GM03348 (cell line): ENCODE data around the gene UTF1.

Experiments
- DNase-seq: peaks from one replicate; pipeline ENCODE4 v3.0.0; 2012; ENCODE audit warnings: low spot score

The UTF1 gene, protein sequence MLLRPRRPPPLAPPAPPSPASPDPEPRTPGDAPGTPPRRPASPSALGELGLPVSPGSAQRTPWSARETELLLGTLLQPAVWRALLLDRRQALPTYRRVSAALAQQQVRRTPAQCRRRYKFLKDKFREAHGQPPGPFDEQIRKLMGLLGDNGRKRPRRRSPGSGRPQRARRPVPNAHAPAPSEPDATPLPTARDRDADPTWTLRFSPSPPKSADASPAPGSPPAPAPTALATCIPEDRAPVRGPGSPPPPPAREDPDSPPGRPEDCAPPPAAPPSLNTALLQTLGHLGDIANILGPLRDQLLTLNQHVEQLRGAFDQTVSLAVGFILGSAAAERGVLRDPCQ

DNA sequence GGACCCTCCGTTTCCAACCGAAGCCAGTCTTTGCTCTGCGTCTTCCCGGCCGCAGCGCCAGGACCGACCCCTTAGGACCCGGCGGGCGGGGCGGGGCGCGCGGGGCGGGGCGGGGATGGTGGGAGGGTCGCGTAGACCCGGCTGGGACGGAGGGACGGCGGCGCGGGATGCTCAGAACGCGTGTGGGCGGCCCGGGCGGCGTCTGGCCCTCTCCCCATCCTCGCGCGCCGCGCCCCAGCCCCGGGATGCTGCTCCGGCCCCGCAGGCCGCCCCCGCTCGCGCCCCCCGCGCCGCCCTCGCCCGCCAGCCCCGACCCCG lies at the start of gene UTF1:
TSS of gene UTF1 (plus strand) at position 174 of the 318 bp plus-strand sequence. CDS start at position 246, 72 bp downstream.
- DNase-seq: no peak

GRCh38 chr10:133180965-133181639 lies 48.9 kb upstream of the UTF1 start:
- no peak for DNase-seq

GRCh38 chr10:133182190-133182589 lies 47.8 kb upstream of the UTF1 start:
- no peak for DNase-seq

GRCh38 chr10:133182791-133183645 lies 47.0 kb upstream of the UTF1 start:
- DNase-seq: no peak

- no peak for DNase-seq
Observed at GRCh38 chr10:133183646-133184378, 46.2 kb upstream of the UTF1 start.

DNA sequence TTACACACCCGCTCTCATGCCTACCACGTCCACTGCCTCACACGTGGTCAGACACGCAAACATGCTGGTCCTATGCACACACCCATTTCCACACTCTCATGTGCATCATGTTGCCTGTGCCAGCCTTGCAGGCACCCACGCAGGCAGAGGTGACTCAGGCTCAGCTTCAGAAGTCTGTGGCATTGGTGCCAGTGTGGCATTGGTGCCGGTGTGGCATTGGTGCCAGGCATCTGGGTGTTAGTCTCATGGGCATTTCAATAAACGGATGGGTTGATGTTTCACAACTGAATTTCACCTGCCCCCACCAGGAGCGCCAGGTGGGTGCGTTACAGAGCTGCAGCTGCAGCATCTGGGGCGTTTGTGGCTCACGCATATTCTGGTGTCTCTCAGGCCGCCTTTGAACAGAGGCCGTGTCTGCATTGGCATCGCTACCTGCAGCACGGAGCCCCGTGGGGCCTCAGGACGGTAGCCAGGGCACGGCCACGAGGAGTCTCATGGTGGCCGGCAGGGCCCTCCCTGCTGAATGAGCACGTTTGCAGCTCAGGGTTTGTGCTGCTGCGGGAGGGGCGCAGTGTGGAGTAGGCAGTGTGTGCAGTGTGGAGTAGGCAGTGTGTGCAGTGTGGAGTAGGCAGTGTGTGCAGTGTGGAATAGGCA lies 45.3 kb upstream of the UTF1 start:
- no peak for DNase-seq

DNA sequence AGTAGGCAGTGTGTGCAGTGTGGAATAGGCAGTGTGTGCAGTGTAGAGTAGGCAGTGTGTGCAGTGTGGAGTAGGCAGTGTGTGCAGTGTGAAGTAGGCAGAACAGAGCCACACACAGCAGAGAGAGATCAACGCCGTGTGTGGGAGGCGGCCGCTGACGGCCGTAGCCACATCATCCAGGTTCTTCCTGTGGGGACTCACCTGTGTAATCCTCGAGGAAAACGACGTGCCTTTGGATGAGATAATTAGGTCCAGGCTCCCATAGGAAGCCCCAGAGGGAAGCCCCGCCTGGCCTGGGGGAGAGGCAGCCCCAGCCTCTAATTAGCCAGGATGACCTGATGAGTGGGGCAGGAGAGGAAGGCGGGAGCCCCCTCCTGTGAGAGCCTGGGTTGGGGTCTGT lies 44.6 kb upstream of the UTF1 start:
- DNase-seq: no peak

- no peak for DNase-seq
Observed at GRCh38 chr10:133185916-133186315, 44.1 kb upstream of the UTF1 start.

- DNase-seq: no peak
Observed at GRCh38 chr10:133186416-133187090, 43.5 kb upstream of the UTF1 start.

DNA sequence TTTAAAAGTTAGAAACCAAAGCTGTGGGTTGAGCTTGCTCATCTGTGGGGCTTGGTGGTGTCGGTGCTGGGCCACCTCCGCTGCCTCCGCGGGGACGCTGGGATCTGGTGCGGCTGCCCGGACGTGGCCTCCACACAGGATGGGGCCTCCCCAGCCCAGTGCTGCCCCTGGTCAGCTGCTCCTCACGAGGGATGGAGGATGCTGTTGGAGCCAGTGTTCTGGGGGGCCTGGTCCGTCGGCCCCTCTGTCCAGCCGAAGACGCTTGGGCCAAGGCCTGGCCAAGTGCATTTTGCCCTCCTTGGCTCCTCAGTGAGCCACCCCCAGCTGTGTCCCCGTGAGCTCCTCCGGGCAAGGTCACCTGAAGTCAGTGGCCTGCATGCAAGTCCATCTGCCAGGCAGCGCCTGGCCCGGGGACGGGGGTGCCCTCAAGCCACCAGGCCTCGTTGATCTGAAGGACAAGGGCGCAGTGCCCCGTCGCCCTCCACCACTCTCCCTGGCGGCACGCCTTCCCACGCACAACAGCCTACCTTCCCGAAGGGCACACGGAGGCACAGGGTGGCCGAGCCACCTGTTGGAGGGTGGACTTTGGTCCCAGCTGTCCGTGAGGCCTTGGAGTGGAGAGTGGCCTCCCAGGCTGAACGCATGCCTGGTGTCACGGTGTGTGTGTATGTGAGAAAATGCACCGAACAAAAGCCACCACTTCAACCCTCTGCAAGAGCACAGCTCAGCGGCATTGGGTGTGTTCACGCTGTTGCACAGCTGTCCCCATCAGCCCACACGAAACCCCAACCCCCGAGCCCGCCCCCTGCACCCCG lies 42.7 kb upstream of the UTF1 start:
- no peak for DNase-seq

DNA sequence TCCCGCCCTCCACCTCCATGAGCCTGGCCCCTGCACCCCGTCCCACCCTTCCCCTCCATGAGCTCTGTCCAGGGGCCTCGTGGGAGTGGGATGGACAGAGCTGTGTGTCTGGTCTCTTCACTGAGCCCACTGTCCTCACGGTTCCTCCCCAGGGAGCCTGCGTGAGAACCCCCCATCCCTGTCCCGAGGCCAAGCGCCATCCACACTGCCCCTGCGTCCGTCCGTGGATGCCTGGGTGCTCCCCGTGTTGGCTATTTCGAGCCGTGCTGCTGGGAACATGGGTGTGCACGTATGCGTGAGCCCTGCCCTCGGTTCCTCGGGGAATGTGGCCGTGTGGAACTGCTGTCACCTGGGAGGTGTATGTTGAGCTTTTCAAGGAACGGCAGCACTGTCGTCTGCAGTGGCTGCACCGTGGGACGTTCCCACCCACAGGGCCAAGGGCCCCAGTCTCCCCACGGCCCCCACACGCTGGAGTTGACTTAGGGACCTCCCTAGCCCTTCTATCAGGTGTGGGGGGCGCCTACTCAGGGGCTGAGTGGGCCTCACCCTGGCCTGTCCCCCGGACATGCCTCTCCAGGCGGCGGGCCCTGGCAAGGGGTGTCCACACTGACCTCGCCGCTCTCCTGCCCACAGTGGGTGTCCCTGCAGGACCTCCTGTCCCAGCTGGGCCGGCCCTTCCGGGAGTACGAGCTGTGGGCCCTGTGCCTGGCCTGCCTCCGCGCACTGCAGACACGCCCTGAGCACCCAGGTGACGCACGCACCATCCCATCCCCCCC lies 41.9 kb upstream of the UTF1 start:
- DNase-seq: no peak

GRCh38 chr10:133189256-133189655 lies 40.8 kb upstream of the UTF1 start:
- no peak for DNase-seq

GRCh38 chr10:133189726-133190125 lies 40.3 kb upstream of the UTF1 start:
- DNase-seq: no peak

- DNase-seq: no peak
Observed at GRCh38 chr10:133190225-133190624, 39.8 kb upstream of the UTF1 start.

GRCh38 chr10:133191651-133192050 lies 38.4 kb upstream of the UTF1 start:
- DNase-seq: no peak

GRCh38 chr10:133194151-133194550 lies 35.9 kb upstream of the UTF1 start:
- DNase-seq: no peak

DNA sequence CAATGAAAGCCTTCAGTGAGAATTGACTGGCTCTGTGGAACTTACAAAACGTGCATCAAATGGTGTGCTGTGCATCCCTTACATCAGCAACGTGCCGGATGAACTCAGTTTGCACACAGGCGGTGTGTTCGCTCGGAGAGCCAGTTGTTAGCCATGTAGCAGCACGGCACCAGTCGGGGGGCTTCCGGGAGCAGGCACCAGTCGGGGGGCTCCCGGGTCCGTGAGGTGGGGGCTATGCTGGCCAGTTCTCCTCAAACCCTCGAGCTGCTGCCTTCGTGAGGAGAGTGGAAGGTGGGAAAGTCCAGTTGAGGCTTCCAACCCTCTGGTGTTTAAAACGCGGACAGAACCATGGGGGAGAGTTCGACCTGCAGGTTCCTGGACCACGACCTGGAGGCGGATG lies 34.9 kb upstream of the UTF1 start:
- no peak for DNase-seq

- no peak for DNase-seq
Observed at GRCh38 chr10:133195611-133196010, 34.4 kb upstream of the UTF1 start.

- DNase-seq: no peak
Observed at GRCh38 chr10:133196221-133196915, 33.6 kb upstream of the UTF1 start.
